ENCODE data around the gene PCTP. TPM values are rescaled to one million over a fixed set of nuclear protein-coding genes. Genes with fewer than 3 reads are reported as not detected.

PCTP gene
- total RNA-seq, 4 donors from 2014 or later: 5.0 to 14.3 (median 6.9) TPM

- intact Hi-C loops (cut with DNase I; ENCODE audit: low total_unique reads): no loop called here
- no peak for TF ChIP-seq POLR2A (IDR thresholded peaks at IDR 0.05)
- TF ChIP-seq, protein P1, sequence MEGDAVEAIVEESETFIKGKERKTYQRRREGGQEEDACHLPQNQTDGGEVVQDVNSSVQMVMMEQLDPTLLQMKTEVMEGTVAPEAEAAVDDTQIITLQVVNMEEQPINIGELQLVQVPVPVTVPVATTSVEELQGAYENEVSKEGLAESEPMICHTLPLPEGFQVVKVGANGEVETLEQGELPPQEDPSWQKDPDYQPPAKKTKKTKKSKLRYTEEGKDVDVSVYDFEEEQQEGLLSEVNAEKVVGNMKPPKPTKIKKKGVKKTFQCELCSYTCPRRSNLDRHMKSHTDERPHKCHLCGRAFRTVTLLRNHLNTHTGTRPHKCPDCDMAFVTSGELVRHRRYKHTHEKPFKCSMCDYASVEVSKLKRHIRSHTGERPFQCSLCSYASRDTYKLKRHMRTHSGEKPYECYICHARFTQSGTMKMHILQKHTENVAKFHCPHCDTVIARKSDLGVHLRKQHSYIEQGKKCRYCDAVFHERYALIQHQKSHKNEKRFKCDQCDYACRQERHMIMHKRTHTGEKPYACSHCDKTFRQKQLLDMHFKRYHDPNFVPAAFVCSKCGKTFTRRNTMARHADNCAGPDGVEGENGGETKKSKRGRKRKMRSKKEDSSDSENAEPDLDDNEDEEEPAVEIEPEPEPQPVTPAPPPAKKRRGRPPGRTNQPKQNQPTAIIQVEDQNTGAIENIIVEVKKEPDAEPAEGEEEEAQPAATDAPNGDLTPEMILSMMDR (IDR thresholded peaks at IDR 0.05): no peak
- DNase-seq (ENCODE audit: low spot score in 2 of 2): peak; percentile 63 to 88
- WGBS, 2 donors: 52 to 62% methylated on average over 6 of the region's 6 CpGs
- no peak overlapping the region for H3K4me3 ChIP-seq (ENCODE audit: low read depth, poor library complexity, severe bottlenecking)
These were observed 18.8 kb downstream of the PCTP start for GRCh38 chr17:55769625-55770000.

GRCh38 chr17:55770196-55770870, 19.5 kb downstream of the PCTP start:
- TF ChIP-seq, protein P1 (IDR thresholded peaks at IDR 0.05): peak in 1 of 3 donors; percentile 16
- no peak for TF ChIP-seq POLR2A (IDR thresholded peaks at IDR 0.05)
- no peak overlapping the region for H3K4me3 ChIP-seq (ENCODE audit: low read depth, poor library complexity, severe bottlenecking)
- WGBS, 2 donors: 34 to 39% methylated on average over 4 of the region's 4 CpGs
- no peak for DNase-seq (ENCODE audit: low spot score in 2 of 2)
- intact Hi-C loops (cut with DNase I; ENCODE audit: low total_unique reads): loop anchor here (2.0 kb wide), 1 partner anchor 244 kb away; no protein-coding TSS in a partner anchor

DNA sequence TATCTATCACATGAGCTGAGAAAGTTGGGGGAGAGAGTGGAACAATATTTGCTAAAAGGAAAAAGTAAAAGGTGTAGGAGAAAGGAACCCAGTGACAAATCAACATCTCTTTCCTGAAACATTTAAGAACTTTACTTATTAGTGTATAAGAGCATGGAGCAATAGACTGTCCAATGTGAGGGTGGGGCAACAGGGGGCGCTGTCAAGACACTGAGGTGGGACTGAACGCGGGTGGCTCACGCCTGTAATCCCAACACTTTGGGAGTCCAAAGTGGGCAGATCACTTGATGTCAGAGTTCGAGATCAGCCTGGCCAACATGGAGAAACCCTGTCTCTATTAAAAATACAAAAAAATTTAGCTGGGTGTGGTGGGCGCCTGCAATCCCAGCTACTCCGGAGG, 21.2 kb downstream of the PCTP start:
- WGBS, 2 donors: 94 to 96% methylated on average over 7 of the region's 7 CpGs
- no peak for DNase-seq (ENCODE audit: low spot score in 2 of 2)
- intact Hi-C loops (cut with DNase I; ENCODE audit: low total_unique reads): no loop called here
- TF ChIP-seq, protein P1 (IDR thresholded peaks at IDR 0.05): no peak
- no peak for TF ChIP-seq POLR2A (IDR thresholded peaks at IDR 0.05)
- no peak overlapping the region for H3K4me3 ChIP-seq (ENCODE audit: low read depth, poor library complexity, severe bottlenecking)

GRCh38 chr17:55773671-55774070, 22.8 kb downstream of the PCTP start:
- intact Hi-C loops (cut with DNase I; ENCODE audit: low total_unique reads): no loop called here
- TF ChIP-seq, protein P1 (IDR thresholded peaks at IDR 0.05): no peak
- TF ChIP-seq POLR2A (IDR thresholded peaks at IDR 0.05): no peak
- DNase-seq (ENCODE audit: low spot score in 2 of 2): no peak
- no peak overlapping the region for H3K4me3 ChIP-seq (ENCODE audit: low read depth, poor library complexity, severe bottlenecking)
- WGBS, 2 donors: 87 to 90% methylated on average over 13 of the region's 13 CpGs

DNA sequence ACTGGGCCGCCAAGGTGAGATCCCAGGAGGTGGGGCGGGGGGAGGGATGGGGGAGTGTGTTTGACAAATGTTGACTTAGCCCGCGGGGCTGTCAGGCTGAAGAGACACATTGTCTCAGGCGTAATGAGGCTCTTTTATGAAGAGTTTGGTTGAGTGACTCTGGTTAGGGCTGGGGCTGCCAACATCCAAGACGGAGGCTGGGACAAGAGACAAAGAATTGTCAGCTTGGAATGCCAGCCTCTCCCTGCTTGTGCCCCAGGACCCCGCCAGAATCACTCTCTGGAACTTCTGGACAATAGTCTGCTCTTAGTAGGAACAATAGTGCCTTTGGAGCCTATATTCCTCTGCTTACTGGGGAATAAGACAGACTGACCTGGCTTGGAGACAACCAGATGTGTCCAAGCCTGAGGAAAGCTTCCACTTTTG, 24.0 kb downstream of the PCTP start:
- H3K4me3 ChIP-seq (ENCODE audit: low read depth, poor library complexity, severe bottlenecking): no peak overlapping the region
- WGBS, 2 donors: 68 to 80% methylated on average over 7 of the region's 7 CpGs
- DNase-seq (ENCODE audit: low spot score in 2 of 2): no peak
- TF ChIP-seq POLR2A (IDR thresholded peaks at IDR 0.05): no peak
- TF ChIP-seq, protein P1 (IDR thresholded peaks at IDR 0.05): no peak
- intact Hi-C loops (cut with DNase I; ENCODE audit: low total_unique reads): no loop called here

GRCh38 chr17:55776271-55776670, 25.4 kb downstream of the PCTP start:
- no peak overlapping the region for H3K4me3 ChIP-seq (ENCODE audit: low read depth, poor library complexity, severe bottlenecking)
- intact Hi-C loops (cut with DNase I; ENCODE audit: low total_unique reads): no loop called here
- 83 to 87% methylated on average over 8 of the region's 8 CpGs for WGBS, 2 donors
- TF ChIP-seq POLR2A (IDR thresholded peaks at IDR 0.05): no peak
- TF ChIP-seq, protein P1 (IDR thresholded peaks at IDR 0.05): no peak
- no peak for DNase-seq (ENCODE audit: low spot score in 2 of 2)

Measured in lower leg skin (tissue), 4 donors.